Measurements from ENCODE around the gene PTH1R. TPM values are rescaled to one million over a fixed set of nuclear protein-coding genes. Genes with fewer than 3 reads are reported as not detected.

The PTH1R gene
- polyA plus RNA-seq, 1 donor (not counting 4 experiments of a cell fraction or from before 2014, with no cell fraction given) = not detected

- Histone ChIP-seq H3K4me2 (ENCODE audit: control insufficient read depth, extremely low read depth, insufficient read depth, low read depth, low read length) (no peak overlapping the region), H4K20me1 (ENCODE audit: control insufficient read depth, extremely low read depth, insufficient read depth, low read length) (no peaks in the 10 kb centered on the region), H3K9me3 (ENCODE audit: control insufficient read depth, low read depth, low read length) (no peaks in the 10 kb centered on the region), H2AFZ (ENCODE audit: control insufficient read depth, low read length) (no peak overlapping the region), H3K9ac (ENCODE audit: control insufficient read depth, extremely low read depth, insufficient read depth, low read length) (no peak overlapping the region), H3K27ac (ENCODE audit: control insufficient read depth, insufficient read depth, low read length) (no peak overlapping the region), H3K4me3 (ENCODE audit: control insufficient read depth in 2 of 3, extremely low read depth in 1 of 3, insufficient read depth in 2 of 3, low read depth in 1 of 3, low read length in 3 of 3) (no peak overlapping the region), H3K9me1 (ENCODE audit: control insufficient read depth, extremely low read depth, insufficient read depth, low read length) (no peaks in the 10 kb centered on the region), H3K36me3 (ENCODE audit: control insufficient read depth in 2 of 2, extremely low read depth in 1 of 2, insufficient read depth in 2 of 2, low read length in 2 of 2) (no peaks in the 10 kb centered on the region), H3K27me3 (ENCODE audit: control insufficient read depth, extremely low read depth, insufficient read depth, low read length) (peaks cover 37% of the 10 kb centered on the region), H3K4me1 (ENCODE audit: control insufficient read depth, extremely low read depth, insufficient read depth, low read length) (no peaks in the 10 kb centered on the region), H3K79me2 (ENCODE audit: control insufficient read depth, insufficient read depth, low read length) (no peaks in the 10 kb centered on the region)
- dilution Hi-C loops (cut with MboI; ENCODE audit: extremely low pct_ligation_motif_present, low sequenced_read_pairs) = no loop called here
- DNase-seq (ENCODE audit: low read depth, low spot score) (no peak), FAIRE-seq (no peak)
- TF ChIP-seq CTCF (optimal IDR thresholded peaks at IDR 0.05 in 1 of 3, IDR thresholded peaks at IDR 0.05 in 1 of 3, conservative IDR thresholded peaks at IDR 0.05 in 1 of 3; ENCODE audit: extremely low read depth in 1 of 3, insufficient read depth in 2 of 3, low read length in 3 of 3) = no peak
- no peak for TF ChIP-seq EZH2 (IDR thresholded peaks at IDR 0.05; ENCODE audit: low read length)
Measured at GRCh38 chr3:46897829-46898320, 20.4 kb downstream of the PTH1R start.

- no peak overlapping the region for H3K4me3 ChIP-seq (ENCODE audit: control insufficient read depth in 2 of 3, extremely low read depth in 1 of 3, insufficient read depth in 2 of 3, low read depth in 1 of 3, low read length in 3 of 3)
- dilution Hi-C loops (cut with MboI; ENCODE audit: extremely low pct_ligation_motif_present, low sequenced_read_pairs) = no loop called here
- FAIRE-seq = no peak
Measured at GRCh38 chr3:46898321-46899150, 21.0 kb downstream of the PTH1R start.

More at GRCh38 chr3:46898321-46899150, 21.0 kb downstream of the PTH1R start:
- Histone ChIP-seq H2AFZ (ENCODE audit: control insufficient read depth, low read length) (no peak overlapping the region), H3K27me3 (ENCODE audit: control insufficient read depth, extremely low read depth, insufficient read depth, low read length) (peaks cover 31% of the 10 kb centered on the region), H3K4me1 (ENCODE audit: control insufficient read depth, extremely low read depth, insufficient read depth, low read length) (peaks cover 3% of the 10 kb centered on the region), H3K9me1 (ENCODE audit: control insufficient read depth, extremely low read depth, insufficient read depth, low read length) (no peaks in the 10 kb centered on the region), H3K9me3 (ENCODE audit: control insufficient read depth, low read depth, low read length) (no peaks in the 10 kb centered on the region), H3K9ac (ENCODE audit: control insufficient read depth, extremely low read depth, insufficient read depth, low read length) (no peak overlapping the region), H3K36me3 (ENCODE audit: control insufficient read depth in 2 of 2, extremely low read depth in 1 of 2, insufficient read depth in 2 of 2, low read length in 2 of 2) (no peaks in the 10 kb centered on the region), H3K79me2 (ENCODE audit: control insufficient read depth, insufficient read depth, low read length) (no peaks in the 10 kb centered on the region), H3K4me2 (ENCODE audit: control insufficient read depth, extremely low read depth, insufficient read depth, low read depth, low read length) (no peak overlapping the region), H3K27ac (ENCODE audit: control insufficient read depth, insufficient read depth, low read length) (no peak overlapping the region), H4K20me1 (ENCODE audit: control insufficient read depth, extremely low read depth, insufficient read depth, low read length) (no peaks in the 10 kb centered on the region)
- TF ChIP-seq CTCF (optimal IDR thresholded peaks at IDR 0.05 in 1 of 3, IDR thresholded peaks at IDR 0.05 in 1 of 3, conservative IDR thresholded peaks at IDR 0.05 in 1 of 3; ENCODE audit: extremely low read depth in 1 of 3, insufficient read depth in 2 of 3, low read length in 3 of 3) = no peak
- peak; percentile 20 for TF ChIP-seq EZH2 (IDR thresholded peaks at IDR 0.05; ENCODE audit: low read length)
- no peak for DNase-seq (ENCODE audit: low read depth, low spot score)
